Measurements from ENCODE around the gene ZZZ3. TPM values are rescaled to one million over a fixed set of nuclear protein-coding genes. Genes with fewer than 3 reads are reported as not detected.

The ZZZ3 gene
- total and polyA plus RNA-seq, 2 of the 13 experiments (the other 11 are each of a cell fraction or from before 2014, with no cell fraction given): 18.1 to 50.2 TPM

- Histone ChIP-seq H4K20me1 (ENCODE audit: insufficient read depth, low read length) (peaks cover 32% of the 10 kb centered on the region), H3K79me2 (ENCODE audit: insufficient read depth, low read length) (peaks cover 89% of the 10 kb centered on the region), H3K4me3 (replicated peaks in 1 of 3; ENCODE audit: insufficient read depth in 1 of 3, low read depth in 2 of 3, low read length in 3 of 3) (no peak overlapping the region), H2AFZ (ENCODE audit: low read length) (no peak overlapping the region), H3K27ac (ENCODE audit: extremely low read length, insufficient read depth, low read length) (no peak overlapping the region), H3K4me1 (ENCODE audit: insufficient read depth, low read length) (peaks cover 55% of the 10 kb centered on the region), H3K9ac (ENCODE audit: insufficient read depth, low read depth, low read length) (no peak overlapping the region), H3K4me2 (ENCODE audit: low read depth, low read length) (no peak overlapping the region), H3K9me3 (ENCODE audit: low read length) (no peaks in the 10 kb centered on the region), H3K36me3 (replicated peaks in 1 of 2; ENCODE audit: control insufficient read depth in 1 of 2, insufficient read depth in 2 of 2, low read length in 2 of 2) (no peaks in the 10 kb centered on the region), H3K27me3 (ENCODE audit: control insufficient read depth in 1 of 2, insufficient read depth in 2 of 2, low read length in 2 of 2) (no peaks in the 10 kb centered on the region)
- POLR2A ChIA-PET: no interaction called here
- intact Hi-C loops (cut with micrococcal nuclease; ENCODE audit: unreplicated experiment): no loop called here
- no TSS peak for BruUV-seq (replicated peaks)
- CTCF ChIA-PET (ENCODE audit: low intra/inter-chr PET ratio, low total read pairs): no interaction called here
- no peak for FAIRE-seq
- TF ChIP-seq ZNF770 (CRISPR knock-in tag; IDR thresholded peaks at IDR 0.05): peak; percentile 59; the same call in 1 of the 2 replicates
- TF ChIP-seq SRSF4 (IDR thresholded peaks at IDR 0.05; ENCODE audit: low read depth, low read length, poor library complexity, severe bottlenecking): no peak
- 0 out of 2 replicates have a peak, but pooled peaks have one; percentile 62 for TF ChIP-seq ZNF12 (CRISPR knock-in tag; IDR thresholded peaks at IDR 0.05)
- in situ Hi-C loops (cut with HindIII; ENCODE audit: extremely low pct_ligation_motif_present, low pct_unique_long_range_greater_than_20kb): no loop called here
- 86% methylated on average over 6 of the region's 6 CpGs for WGBS (ENCODE audit: low lambda C conversion rate)
- DNase-seq (ENCODE audit: low spot score): no peak
- ATAC-seq: no peak
Measured at GRCh38 chr1:77658271-77658670, 24.2 kb downstream of the ZZZ3 start.

GRCh38 chr1:77655431-77655974 is 27.0 kb downstream of the ZZZ3 start:
- ChIA-PET CTCF (ENCODE audit: low intra/inter-chr PET ratio, low total read pairs) (no interaction called here), POLR2A (interaction anchor here (0.7 to 3.1 kb wide), 3 partner anchors 24 to 28 kb away, joined by 3 to 10 read pairs (median 4); partner anchors contain the start of gene ZZZ3)
- Histone ChIP-seq H3K4me2 (ENCODE audit: low read depth, low read length) (peak overlapping the region; percentile 18; the same call in 1 of the 2 replicates), H3K27me3 (ENCODE audit: control insufficient read depth in 1 of 2, insufficient read depth in 2 of 2, low read length in 2 of 2) (no peaks in the 10 kb centered on the region), H3K36me3 (replicated peaks in 1 of 2; ENCODE audit: control insufficient read depth in 1 of 2, insufficient read depth in 2 of 2, low read length in 2 of 2) (0 out of 5 replicates have a peak, but pooled peaks cover 0 to 4% of the 10 kb centered on the region in 2 experiments), H2AFZ (ENCODE audit: low read length) (no peak overlapping the region), H3K4me1 (ENCODE audit: insufficient read depth, low read length) (peaks cover 37% of the 10 kb centered on the region), H3K9ac (ENCODE audit: insufficient read depth, low read depth, low read length) (no peak overlapping the region), H3K4me3 (replicated peaks in 1 of 3; ENCODE audit: insufficient read depth in 1 of 3, low read depth in 2 of 3, low read length in 3 of 3) (no peak overlapping the region), H4K20me1 (ENCODE audit: insufficient read depth, low read length) (peaks cover 18% of the 10 kb centered on the region), H3K79me2 (ENCODE audit: insufficient read depth, low read length) (peaks cover 86% of the 10 kb centered on the region), H3K9me3 (ENCODE audit: low read length) (peaks cover 9% of the 10 kb centered on the region), H3K27ac (ENCODE audit: extremely low read length, insufficient read depth, low read length) (peak overlapping the region; percentile 42)
- peak; percentile 87 for ATAC-seq
- BruUV-seq (replicated peaks): no TSS peak
- in situ Hi-C loops (cut with HindIII; ENCODE audit: extremely low pct_ligation_motif_present, low pct_unique_long_range_greater_than_20kb) (no loop called here), intact Hi-C loops (cut with micrococcal nuclease; ENCODE audit: unreplicated experiment) (no loop called here)
- 15% methylated on average over 2 of the region's 2 CpGs for WGBS (ENCODE audit: low lambda C conversion rate)
- DNase-seq (ENCODE audit: low spot score): peak; percentile 76
- no peak for FAIRE-seq
- TF ChIP-seq ARID2 (CRISPR knock-in tag; IDR thresholded peaks at IDR 0.05; ENCODE audit: borderline replicate concordance): no peak
- TF ChIP-seq ZNF558 (CRISPR knock-in tag; IDR thresholded peaks at IDR 0.05; ENCODE audit: borderline replicate concordance): no peak
- TF ChIP-seq ZFP41 (CRISPR knock-in tag; IDR thresholded peaks at IDR 0.05; ENCODE audit: borderline replicate concordance): no peak
- TF ChIP-seq ZNF207 (IDR thresholded peaks at IDR 0.05; ENCODE audit: borderline replicate concordance): no peak
- TF ChIP-seq ZNF609 (CRISPR knock-in tag; IDR thresholded peaks at IDR 0.05; ENCODE audit: borderline replicate concordance): no peak
- no peak for TF ChIP-seq ZNF605 (CRISPR knock-in tag; IDR thresholded peaks at IDR 0.05)
- TF ChIP-seq TEF (CRISPR knock-in tag; IDR thresholded peaks at IDR 0.05): no peak

Measured in HepG2 (cell line).